Natural killer cell (primary cell): ENCODE measurements around the gene LRRC55. TPM values are rescaled to one million over a fixed set of nuclear protein-coding genes. Genes with fewer than 3 reads are reported as not detected.

Experiments
- ATAC-seq, 3 donors: fragments of 150-1000 bp in 2 of 3; fragments of 200-7000 bp in 1 of 3; cut with Tn5 transposase; 1 replicate in 1 of 3; 2 replicates in 2 of 3; pipeline ENCODE4 v1.10.0; 2021; ENCODE audit warnings: mild to moderate bottlenecking in 2 of 3, moderate library complexity in 2 of 3
- DNase-seq, 2 donors: peaks; one replicate each; pipeline versions ENCODE4 v3.0.0 to v3.0.0-alpha.2; 2013 to 2021; ENCODE audit warnings: mixed read lengths in 1 of 2
- H3K27ac ChIP-seq: one replicate; pipeline ENCODE4 v1.5.1; 2013; ENCODE audit warnings: mild to moderate bottlenecking, low read length
- H3K27me3 ChIP-seq: one replicate; pipeline ENCODE4 v1.6.1; 2013; ENCODE audit warnings: low read length; ENCODE audit not compliant: control insufficient read depth, insufficient read depth
- H3K36me3 ChIP-seq: one replicate; pipeline ENCODE4 v1.6.1; 2013; ENCODE audit warnings: low read length; ENCODE audit not compliant: control insufficient read depth, insufficient read depth
- H3K4me1 ChIP-seq: one replicate; pipeline ENCODE4 v1.6.1; 2013; ENCODE audit warnings: low read length; ENCODE audit not compliant: control insufficient read depth, insufficient read depth
- H3K4me3 ChIP-seq: one replicate; pipeline ENCODE4 v1.5.1; 2013; ENCODE audit warnings: low read length
- H3K9me3 ChIP-seq: one replicate; pipeline ENCODE4 v1.6.1; 2013; ENCODE audit warnings: low read length; ENCODE audit not compliant: control insufficient read depth, insufficient read depth
- H3K27ac Mint-ChIP-seq, 2 donors: one replicate each; pipeline ENCODE4 v1.8.0; 2022; ENCODE audit warnings: mild to moderate bottlenecking in 2 of 2, mixed read lengths in 2 of 2, moderate library complexity in 1 of 2
- H3K27me3 Mint-ChIP-seq, 2 donors: one replicate each; pipeline ENCODE4 v1.8.0; 2022; ENCODE audit warnings: low read depth in 2 of 2, mixed read lengths in 2 of 2
- H3K36me3 Mint-ChIP-seq: one replicate; pipeline ENCODE4 v1.8.0; 2022; ENCODE audit warnings: mixed read lengths
- H3K4me1 Mint-ChIP-seq, 2 donors: one replicate each; pipeline ENCODE4 v1.8.0; 2022; ENCODE audit warnings: mixed read lengths in 2 of 2
- H3K4me3 Mint-ChIP-seq: one replicate; pipeline ENCODE4 v1.8.0; 2022; ENCODE audit warnings: mild to moderate bottlenecking, moderate library complexity, mixed read lengths
- H3K9me3 Mint-ChIP-seq, 2 donors: one replicate each; pipeline ENCODE4 v1.8.0; 2022; ENCODE audit warnings: mixed read lengths in 2 of 2
- WGBS: methylation state at CpG from one replicate; pipeline ENCODE4 v1.1.7; 2013; ENCODE audit warnings: missing lambda C conversion rate; ENCODE audit not compliant: insufficient coverage; 5-methylcytosine and 5-hydroxymethylcytosine counted together
- intact Hi-C: fragments of 100-400 bp; cut with micrococcal nuclease; formaldehyde crosslinking; loops from one replicate; pipeline ENCODE4 v1.14.2; 2022
- total RNA-seq, 4 donors: library from RNA; stranded (reverse); fragments of 120-200 nt in 1 of 4; gene quantifications; one replicate each; pipeline versions ENCODE4 v1.2.3 to v1.2.4, GENCODE V29; 2013 to 2022
- TF ChIP-seq, protein P1 (sequence below): fragments of 200-600 bp; IDR thresholded peaks from one replicate; pipeline ENCODE4 v1.8.0; 2022; ENCODE audit warnings: antibody characterized with exemption

LRRC55 gene
- total RNA-seq, 3 donors from 2014 or later (not counting 1 experiment from before 2014, with no cell fraction given), result not detected

DNA sequence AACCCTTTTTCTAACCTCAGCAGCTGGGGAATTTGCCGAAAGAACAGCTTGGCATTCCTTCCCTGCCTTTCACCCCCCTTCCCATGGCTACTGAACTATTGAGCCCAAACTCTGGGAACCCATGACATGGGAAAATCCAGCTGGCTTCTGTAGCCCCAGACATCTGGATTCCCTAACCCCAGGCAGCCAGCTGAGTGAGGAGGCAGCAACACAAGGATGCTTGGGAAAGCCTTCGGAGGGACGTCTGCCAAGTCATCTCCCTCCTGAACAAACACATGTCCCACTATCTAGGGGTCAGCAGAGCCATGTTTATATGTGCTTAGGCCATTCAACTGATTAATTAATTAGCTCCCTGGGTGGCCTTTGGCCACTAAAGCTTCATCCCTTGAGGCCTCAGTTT, 21.6 kb downstream of the LRRC55 start:
- TF ChIP-seq, protein P1, sequence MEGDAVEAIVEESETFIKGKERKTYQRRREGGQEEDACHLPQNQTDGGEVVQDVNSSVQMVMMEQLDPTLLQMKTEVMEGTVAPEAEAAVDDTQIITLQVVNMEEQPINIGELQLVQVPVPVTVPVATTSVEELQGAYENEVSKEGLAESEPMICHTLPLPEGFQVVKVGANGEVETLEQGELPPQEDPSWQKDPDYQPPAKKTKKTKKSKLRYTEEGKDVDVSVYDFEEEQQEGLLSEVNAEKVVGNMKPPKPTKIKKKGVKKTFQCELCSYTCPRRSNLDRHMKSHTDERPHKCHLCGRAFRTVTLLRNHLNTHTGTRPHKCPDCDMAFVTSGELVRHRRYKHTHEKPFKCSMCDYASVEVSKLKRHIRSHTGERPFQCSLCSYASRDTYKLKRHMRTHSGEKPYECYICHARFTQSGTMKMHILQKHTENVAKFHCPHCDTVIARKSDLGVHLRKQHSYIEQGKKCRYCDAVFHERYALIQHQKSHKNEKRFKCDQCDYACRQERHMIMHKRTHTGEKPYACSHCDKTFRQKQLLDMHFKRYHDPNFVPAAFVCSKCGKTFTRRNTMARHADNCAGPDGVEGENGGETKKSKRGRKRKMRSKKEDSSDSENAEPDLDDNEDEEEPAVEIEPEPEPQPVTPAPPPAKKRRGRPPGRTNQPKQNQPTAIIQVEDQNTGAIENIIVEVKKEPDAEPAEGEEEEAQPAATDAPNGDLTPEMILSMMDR, result no peak
- intact Hi-C loops, result no loop called here
- Mint-ChIP-seq H3K9me3 (no peaks in the 10 kb centered on the region), H3K4me1 (no peaks in the 10 kb centered on the region), H3K36me3 (no peaks in the 10 kb centered on the region), H3K4me3 (no peak overlapping the region), H3K27me3 (peaks cover 16 to 33% of the 10 kb centered on the region in 2 donors), H3K27ac (no peak overlapping the region)
- no peaks in the 10 kb centered on the region for H3K27me3 ChIP-seq
- H3K9me3 ChIP-seq, result no peaks in the 10 kb centered on the region
- no peak overlapping the region for H3K27ac ChIP-seq
- WGBS, result 68% methylated on average over 3 of the region's 3 CpGs
- DNase-seq, result no peak
- H3K36me3 ChIP-seq, result no peaks in the 10 kb centered on the region
- no peak for ATAC-seq
- no peak overlapping the region for H3K4me3 ChIP-seq
- no peaks in the 10 kb centered on the region for H3K4me1 ChIP-seq

DNA sequence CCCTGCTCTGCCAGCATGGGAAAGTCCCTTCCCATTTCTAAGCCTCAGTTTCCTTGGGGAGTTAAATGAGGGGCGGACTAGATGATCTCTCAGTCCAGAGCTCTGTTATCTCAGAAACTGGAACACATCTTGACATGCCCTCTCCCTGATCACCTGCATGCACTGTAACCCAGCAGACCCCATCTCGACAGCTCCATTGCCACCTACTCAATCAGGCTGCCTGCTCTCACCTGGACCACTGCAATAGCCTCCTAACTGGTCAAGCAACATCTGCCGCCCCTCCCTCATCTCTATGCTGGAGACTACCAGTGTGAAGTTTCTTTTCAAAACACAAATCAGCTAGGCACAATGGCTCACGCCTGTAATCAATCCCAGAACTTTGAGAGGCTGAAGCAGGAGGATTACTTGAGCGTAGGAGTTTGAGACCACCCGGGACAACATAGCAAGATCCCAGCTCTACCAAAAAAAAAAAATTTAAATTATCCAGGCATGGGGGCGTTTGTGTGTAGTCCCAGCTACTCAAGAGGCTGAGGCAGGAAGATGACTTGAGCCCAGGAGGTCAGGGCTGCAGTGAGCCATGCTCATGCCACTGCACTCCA, 22.2 kb downstream of the LRRC55 start:
- DNase-seq, result no peak
- Mint-ChIP-seq H3K9me3 (no peaks in the 10 kb centered on the region), H3K4me3 (no peak overlapping the region), H3K27ac (no peak overlapping the region), H3K36me3 (no peaks in the 10 kb centered on the region), H3K4me1 (no peaks in the 10 kb centered on the region), H3K27me3 (peaks cover 16 to 33% of the 10 kb centered on the region in 2 donors)
- H3K27ac ChIP-seq, result no peak overlapping the region
- no peaks in the 10 kb centered on the region for H3K4me1 ChIP-seq
- no peaks in the 10 kb centered on the region for H3K9me3 ChIP-seq
- no peaks in the 10 kb centered on the region for H3K27me3 ChIP-seq
- TF ChIP-seq, protein P1, result no peak
- ATAC-seq, result no peak
- 73% methylated on average over 7 of the region's 7 CpGs for WGBS
- intact Hi-C loops, result no loop called here
- no peaks in the 10 kb centered on the region for H3K36me3 ChIP-seq
- H3K4me3 ChIP-seq, result no peak overlapping the region

DNA sequence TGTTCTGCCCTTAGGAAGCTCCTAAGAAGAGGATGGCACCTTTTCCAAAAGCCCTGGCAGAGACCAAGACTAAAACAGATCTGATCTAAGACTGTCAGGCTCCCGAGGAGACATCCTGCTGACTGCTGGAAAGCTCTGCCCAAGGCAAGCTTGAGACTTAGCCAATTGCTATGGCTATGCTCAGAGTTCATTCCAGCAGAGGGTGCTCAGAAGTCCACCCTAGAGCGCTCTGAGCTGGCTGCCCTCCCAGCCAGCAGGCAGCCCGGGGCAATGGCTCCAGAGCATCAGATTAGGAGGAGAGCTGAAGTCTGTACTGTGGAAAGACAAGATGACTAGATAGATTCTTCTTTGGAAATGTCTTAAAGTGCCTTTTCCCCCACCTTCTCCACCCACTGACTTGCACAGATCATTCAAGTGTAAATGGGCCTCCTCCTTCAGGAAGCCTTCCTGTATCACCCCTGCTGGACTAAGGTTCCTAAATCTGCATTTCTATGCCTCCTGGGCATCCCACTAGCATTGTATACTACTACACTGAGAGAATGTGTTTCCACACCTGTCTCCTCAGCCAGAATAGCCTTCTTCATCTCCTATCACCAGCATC, 23.4 kb downstream of the LRRC55 start:
- no peak for ATAC-seq
- no peaks in the 10 kb centered on the region for H3K36me3 Mint-ChIP-seq

More for the DNA sequence above, 23.4 kb downstream of the LRRC55 start:
- 53% methylated on average over 2 of the region's 3 CpGs for WGBS
- TF ChIP-seq, protein P1, result no peak
- Histone ChIP-seq H3K4me3 (no peak overlapping the region), H3K36me3 (no peaks in the 10 kb centered on the region), H3K4me1 (no peaks in the 10 kb centered on the region), H3K27me3 (no peaks in the 10 kb centered on the region), H3K27ac (no peak overlapping the region), H3K9me3 (no peaks in the 10 kb centered on the region)
- H3K4me3 Mint-ChIP-seq, result no peak overlapping the region
- no peaks in the 10 kb centered on the region for H3K4me1 Mint-ChIP-seq
- intact Hi-C loops, result no loop called here
- peaks cover 16 to 33% of the 10 kb centered on the region in 2 donors for H3K27me3 Mint-ChIP-seq
- no peaks in the 10 kb centered on the region for H3K9me3 Mint-ChIP-seq
- H3K27ac Mint-ChIP-seq, result no peak overlapping the region
- DNase-seq, result no peak
